Stimulated activated CD8-positive, alpha-beta memory T cell treated with anti-CD3 and anti-CD28 coated beads, Interleukin-12 subunit alpha, Interleukin-12 subunit beta, amount 100 ng/mL, for 1 hour (primary cell): ENCODE measurements around the gene CATSPERD.
A peak's percentile ranks its signal among the peaks of the same experiment; 100 is the strongest.

Experiments
- DNase-seq: peaks from one replicate; pipeline ENCODE4 v3.0.0-alpha.2; 2020; ENCODE audit warnings: low read depth

Gene CATSPERD

DNA sequence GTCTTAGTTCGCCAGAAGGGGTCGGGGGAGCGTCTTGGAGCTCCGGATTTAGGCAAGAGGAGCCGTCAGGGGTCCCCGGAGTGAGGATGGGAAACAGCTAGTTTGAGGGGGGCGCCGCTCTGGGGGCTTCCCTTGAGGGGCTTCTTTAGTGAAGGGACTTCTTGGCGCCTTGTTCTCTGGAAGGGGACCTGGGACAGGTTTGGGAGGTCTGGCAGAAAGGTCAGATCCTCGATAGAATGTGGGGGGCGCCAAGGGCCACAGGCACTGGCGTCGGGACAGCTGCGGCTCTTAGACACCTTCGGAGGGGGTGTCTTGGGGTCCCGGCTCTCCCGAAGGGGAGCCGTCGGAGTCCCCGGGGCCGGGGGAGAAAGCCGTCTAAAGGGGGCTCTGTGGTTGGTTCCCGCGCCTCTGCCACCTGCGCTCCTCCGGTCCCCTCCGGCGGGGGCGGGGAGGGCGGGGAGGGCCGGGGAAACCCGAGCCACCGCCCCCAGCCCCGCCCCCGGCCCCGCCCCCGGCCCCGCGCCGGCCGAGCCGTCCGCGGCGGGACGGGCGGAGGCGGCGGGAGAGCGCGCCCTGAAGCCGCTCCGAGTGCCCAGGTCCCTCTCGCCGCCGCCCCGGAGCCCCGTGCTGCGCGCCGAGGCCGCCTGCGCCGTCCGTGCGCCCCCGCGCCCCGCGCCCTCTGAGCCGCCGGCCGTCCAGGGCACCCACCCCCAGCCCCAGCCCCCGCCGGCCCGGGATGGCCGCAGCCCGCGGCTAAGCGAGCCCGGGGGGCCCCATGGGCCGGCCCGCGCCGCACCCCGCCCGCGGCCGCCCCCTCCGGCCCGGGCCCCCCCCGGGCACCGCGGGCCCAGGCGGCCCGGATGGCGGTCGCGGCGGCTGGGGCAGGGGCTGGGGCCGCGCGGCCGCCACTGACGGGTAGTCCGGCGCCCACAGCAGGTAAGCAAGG is 84.4 kb downstream of the CATSPERD start, which contains the start of gene NRTN:
Gene NRTN, plus strand, starts transcription at position 552 of the 946 bp plus-strand sequence. CDS start 19,099 bp downstream, outside the sequence.
- DNase-seq, result no peak

DNA sequence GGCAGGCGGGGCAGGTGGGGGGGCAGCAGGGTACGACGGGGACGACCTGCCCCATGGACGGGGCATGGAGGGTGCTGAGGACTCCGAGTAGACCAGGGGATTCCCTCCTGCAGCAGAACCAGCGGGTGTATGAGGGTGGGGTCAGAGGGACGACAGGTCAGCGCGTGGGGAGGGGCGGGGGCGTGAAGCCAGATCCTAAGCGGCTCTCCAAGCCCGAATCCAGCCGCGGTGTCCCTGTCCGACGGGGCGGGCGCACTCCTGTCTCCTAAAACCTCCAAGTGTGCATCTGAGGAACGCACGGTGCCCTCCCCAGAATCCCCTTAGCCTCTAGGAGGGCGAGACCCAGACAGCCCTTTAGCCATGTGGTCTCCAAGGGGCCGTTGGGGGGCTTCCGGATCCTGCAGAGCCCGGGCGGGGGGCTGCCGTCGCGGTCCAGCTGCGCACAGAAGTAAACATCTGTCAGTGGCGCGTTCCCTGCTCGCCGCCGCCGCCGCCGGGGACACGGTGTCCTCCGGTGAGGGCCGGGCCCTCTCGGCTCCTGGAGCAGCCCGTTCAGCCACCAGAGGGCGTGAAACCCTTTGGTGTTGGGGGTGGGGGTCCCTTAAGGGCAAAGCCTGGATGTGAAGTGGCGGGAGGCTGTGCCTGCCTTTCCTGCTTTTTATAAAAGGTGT is 85.2 kb downstream of the CATSPERD start:
- peak; percentile 40 for DNase-seq

DNA sequence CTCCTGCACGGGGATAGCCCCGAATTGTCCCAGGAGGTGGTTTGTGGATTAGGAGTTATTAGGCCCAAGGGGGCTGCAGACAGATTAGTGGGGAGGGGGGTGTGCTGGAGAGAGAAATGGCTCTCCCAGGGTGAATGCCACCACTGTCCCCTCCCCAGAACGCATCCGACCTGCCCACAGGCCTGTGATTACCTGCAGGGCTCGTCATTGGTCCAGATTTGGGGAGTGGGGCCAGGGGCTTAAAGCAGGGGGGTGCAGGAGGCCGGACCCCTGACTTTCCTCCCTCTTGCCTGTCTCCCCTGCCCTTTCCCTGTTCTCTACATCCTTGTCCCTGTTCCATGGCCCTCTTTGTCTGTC is 85.7 kb downstream of the CATSPERD start:
- DNase-seq, result no peak

DNA sequence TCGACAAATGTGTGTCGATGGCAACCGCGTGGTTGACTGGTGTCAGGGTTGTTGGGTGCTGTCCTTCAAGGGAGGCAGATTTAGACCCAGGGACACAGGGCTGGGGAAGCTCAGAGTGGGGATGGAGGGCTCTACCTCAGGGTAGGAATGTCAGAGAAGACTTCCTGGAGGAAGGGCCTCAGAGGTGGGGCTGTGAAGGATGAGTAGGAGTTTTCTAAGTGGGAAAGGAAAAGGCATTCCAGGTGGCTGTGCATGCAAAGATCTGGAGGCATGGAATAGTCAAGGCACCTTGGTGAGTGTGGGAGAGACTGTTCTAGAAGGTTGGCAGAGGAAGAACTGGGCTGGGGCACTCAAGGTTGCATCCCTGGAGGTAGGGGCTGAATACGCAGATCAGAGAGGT is 86.5 kb downstream of the CATSPERD start:
- no peak for DNase-seq

DNA sequence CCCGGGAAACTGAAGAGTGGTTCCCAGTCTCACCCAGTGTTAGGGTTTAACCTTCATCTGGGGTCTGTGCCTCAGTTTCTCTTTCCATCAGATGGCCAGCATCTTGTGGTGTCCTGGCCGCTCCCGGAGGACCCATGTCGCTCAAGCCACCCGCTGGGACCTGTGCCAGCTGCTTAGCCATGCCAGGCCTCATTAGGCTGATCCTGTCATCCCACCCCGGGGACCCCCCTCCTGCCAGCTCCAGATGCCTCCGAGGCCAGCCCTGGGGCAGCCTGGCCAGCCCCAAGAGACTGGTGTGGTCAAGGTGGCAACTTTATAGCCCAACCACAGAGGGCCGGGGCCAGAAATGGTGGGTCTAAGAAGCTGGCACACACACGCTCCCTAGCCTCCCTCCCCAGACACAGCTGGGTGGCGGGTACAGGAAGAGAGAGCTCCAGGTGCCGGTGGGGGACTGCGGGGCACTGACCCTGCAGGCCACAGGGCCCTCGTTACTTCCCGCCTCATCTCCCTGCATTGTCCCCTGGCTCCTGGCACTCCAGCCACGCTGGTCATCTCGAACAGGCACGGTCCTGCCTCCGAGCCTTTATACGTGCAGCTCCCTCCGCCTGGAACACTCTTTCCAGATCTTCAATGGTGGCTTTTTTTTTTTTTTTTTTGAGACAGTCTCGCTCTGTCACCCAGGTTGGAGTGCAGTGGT is 87.8 kb downstream of the CATSPERD start:
- no peak for DNase-seq

DNA sequence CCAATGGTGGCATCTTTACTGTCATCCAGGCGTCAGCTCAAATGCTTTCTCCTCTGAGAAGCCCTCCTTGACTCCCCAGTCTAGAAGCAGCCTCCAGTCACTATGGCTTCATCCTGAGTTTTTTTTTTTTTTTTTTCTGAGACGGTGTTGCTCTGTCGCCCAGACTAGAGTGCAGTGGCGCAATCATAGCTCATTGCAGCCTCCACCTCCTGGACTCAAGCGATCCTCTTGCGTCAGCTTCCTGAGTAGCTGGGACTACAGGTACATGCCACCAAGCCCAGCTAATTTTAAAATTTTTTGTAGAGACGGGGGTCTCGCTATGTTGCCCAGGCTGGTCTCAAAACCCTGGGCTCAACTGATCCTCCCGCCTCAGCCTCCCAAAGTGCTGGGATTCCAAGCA is 88.6 kb downstream of the CATSPERD start:
- DNase-seq, result no peak

DNA sequence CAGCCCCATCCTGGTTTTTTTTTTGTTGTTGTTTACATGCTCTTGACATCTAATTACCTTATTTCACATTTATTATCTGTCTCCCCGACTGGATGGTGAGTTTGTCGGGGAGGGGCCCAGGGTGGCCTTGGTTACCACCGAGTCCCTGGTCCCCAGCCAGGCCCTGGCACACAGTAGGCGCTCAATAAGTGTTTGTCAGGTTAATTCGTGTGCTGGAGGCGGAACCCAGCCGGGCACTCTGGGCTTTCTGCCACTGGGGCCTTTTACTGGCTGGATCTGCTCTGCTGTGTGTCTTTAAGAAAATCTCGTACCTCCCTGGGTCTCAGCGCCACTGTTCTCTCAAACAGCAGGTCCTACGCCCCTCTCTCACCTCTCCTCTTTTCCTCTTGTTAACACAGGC is 89.0 kb downstream of the CATSPERD start:
- no peak for DNase-seq

DNA sequence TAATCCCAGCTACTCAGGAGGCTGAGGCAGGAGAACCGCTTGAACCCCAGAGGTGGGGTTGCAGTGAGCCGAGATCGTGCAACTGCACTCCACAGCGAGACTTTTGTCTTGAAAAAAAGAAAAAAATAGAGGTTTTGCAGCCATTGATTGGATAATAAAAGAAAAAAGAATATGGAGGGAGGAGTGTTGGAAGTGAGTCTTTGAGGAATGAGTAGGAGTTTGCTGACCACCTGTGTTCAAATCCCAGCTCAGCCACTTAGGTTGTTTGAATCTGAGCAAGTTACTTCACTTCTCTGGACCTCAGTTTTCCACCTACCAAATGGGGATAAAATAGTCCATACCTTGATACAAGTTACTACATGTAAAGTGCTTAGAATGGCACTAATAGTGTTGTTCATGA is 90.7 kb downstream of the CATSPERD start:
- DNase-seq, result no peak

DNA sequence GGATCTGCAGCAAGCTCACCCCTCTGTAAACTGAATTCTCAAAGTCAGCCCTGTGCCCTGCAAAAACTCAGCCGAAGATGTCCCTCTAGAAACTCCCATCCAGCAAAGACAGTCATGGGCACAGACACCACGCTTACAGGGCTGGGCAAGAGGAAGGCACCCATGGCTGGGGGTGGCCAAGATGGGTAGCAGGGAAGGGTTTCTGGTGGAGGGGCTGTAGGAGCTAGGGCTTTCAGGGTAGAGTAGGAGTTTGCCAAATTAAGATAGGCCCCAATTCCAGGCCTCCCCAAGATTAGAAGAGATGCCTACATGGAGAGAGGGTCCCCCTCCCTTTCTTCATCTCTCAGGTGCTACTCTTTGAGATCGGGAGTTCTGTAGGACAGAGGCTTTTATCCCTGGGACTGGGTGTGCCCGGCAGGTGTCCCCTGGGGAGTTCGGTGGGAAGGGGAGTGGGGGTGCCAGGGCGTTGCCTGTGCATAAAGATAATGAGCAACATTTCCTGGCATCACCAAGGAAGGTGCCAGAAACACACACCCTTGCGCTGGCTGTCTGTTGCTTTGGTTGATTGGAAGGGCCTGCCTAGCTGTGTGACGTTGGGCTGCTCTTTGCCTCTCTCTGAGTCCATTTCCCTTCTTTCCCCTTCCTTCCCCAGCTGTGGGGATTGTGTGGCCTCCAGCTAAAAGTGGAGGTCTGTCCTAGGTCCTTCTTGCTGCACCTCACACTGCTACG is 93.8 kb downstream of the CATSPERD start:
- no peak for DNase-seq

DNA sequence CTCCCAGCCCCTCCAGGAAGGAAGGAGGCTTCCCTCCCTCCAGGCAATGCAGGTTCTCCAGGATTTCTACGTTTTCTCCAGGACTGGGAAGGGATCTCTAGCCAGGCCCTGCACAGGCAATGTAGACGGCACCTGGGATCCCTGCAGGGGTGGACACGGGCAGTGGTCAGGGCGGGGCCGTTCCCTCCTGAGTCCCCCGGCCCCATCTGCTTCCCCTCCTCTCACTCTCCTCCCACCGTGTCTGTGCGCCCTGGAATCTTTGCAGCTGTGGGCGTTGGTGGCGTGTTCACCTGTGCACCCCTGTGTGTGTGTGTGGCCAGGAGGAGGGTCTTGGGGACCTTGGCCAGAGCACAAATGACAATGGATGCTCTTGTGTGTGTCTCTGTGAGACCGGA is 94.4 kb downstream of the CATSPERD start:
- DNase-seq, result no peak

DNA sequence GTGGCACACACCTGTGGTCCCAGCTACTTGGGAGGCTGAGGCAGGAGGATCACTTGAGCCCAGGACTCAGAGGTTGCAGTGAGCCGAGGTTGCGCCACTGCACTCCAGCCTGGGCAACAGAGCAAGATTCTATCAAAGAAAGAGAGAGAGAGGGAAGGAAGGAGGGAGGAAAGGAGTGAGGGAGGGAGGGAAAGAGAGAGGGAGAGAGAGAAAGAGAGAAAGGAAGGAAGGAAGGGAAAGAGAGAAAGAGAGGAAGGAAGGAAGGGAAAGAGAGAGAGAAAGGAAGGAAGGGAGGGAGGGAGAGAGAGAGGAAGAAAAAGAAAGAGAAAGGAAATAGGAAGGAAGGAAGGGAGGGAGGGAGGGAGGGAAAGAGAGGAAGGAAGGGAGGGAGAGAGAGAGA is 96.8 kb downstream of the CATSPERD start:
- no peak for DNase-seq

DNA sequence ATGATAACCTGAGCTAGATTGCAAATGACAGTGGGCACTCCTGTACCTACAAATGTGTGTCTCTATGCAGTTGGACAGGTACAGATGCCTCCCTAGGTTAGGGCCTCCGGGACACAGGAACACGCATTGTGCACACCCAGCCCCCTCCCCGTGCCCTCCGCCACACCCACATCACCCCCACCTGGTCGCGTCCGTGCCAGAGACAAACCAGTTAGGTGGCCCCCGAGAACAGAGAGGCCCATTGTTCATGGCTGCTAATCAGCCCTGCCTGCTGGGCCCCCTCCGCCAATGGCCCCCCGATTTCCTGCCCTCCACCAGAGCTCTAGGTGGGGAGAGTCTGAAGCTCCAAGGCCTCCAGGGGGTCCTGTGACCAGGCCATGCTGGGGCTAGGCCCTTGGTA is 98.2 kb downstream of the CATSPERD start:
- DNase-seq, result no peak

DNA sequence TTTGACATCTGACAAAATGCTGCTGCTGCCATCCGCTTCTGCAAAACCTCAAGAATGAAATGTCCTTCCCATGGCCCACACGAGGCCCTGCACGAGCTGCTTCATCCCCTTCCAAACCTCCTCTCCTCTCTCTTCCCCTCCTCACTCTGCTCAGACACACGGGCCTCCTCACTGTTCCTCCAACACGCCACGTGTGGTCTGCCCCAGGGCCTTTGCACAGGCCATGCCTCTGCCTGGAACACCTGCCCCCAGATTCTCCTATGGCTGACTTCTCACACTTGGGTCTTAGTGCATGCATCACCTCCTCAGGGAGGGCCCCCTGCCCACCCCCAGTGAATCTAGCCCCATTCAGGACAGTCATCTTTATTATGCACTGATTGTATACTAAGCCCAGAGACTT is 100.3 kb downstream of the CATSPERD start:
- DNase-seq, result no peak

DNA sequence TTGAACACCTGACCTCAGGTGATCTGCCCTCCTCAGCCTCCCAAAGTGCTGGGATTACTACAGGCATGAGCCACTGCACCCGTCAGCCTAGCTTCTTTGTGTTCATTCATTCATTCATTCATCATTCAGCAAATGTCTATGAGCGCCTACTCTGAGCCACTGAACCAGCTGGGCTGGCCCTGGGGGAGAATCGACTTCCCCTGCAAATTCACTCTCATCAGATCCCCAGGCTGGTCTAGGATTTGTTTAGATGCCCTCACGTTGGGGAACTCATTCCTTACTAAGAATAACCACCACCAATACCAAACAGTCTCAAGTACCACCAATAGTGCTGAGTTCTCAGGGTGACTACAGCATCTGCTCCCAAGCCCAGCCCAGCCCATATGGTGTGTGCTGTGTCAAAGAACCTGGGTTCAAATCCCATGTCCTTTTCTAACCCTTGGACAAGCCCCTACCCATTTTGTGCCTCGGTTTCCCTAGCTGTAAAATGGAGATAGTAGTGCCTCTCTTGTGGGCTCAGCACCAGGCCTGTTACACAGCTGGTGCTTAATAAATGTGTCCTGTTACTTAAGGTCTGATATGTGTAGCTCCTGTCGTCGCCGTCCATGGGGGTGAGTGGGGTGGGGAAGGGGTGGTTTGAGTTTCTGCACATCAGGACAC is 101.2 kb downstream of the CATSPERD start:
- no peak for DNase-seq

DNA sequence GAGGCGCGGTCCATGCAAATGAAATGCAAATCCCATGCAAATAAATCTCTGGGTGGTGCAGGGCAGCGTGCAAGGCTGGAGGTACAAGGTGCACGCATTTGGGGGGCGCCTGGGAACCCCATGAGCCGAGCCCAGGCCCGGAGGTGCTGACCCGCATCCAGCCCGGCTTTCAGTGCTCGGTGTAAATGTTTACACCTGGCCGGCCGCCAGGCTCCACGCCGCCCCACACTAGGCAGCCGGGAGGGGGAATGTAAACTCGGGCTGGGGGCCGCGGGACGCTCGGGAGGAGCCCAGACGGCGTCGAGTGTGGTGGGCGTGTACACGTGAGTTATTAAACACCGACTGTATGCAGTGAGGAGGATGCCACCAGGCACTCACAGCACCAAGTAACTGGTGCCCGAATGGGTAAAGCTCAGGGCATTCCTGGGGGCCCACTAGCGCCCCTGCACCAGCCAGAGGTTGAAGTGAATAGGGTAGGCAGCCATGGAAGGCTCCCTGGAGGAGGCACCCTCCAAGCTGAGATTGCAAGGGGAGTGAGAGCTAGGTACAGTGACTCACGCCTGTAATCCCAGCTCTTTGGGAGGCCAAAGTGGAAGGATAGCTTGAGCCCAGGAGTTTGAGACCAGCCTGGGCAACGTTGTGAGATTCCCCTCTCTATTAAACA is 101.9 kb downstream of the CATSPERD start:
- DNase-seq, result no peak

DNA sequence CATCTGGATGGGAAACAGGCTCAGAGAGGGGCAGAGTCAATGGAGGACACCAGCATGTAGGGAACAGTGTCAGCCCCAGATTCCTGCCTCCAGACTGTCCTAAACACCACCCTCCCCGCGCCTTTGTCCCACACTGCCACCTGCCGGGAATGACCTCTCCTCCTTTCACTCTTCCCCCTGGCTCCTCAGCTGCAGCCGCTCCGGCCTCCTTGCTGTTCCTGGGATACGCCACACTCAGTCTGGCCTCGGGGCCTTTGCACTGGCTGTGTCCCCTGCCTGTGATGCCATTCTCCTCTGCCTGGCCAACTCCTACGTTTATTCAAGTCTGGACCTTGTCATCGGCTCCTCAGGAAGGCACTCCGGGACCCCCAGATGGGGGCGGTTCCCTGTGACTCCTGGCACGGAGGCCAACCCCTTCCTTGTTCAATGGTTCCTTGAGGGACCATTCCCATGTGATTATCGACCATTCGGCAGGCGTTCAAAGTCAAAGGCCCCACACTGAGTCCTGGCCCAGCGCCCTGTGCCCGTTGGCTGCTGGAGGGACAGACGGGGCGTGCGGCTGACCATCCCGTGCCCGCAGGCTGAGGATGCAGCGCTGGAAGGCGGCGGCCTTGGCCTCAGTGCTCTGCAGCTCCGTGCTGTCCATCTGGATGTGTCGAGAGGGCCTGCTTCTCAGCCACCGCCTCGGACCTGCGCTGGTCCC is 103.3 kb downstream of the CATSPERD start:
- no peak for DNase-seq

DNA sequence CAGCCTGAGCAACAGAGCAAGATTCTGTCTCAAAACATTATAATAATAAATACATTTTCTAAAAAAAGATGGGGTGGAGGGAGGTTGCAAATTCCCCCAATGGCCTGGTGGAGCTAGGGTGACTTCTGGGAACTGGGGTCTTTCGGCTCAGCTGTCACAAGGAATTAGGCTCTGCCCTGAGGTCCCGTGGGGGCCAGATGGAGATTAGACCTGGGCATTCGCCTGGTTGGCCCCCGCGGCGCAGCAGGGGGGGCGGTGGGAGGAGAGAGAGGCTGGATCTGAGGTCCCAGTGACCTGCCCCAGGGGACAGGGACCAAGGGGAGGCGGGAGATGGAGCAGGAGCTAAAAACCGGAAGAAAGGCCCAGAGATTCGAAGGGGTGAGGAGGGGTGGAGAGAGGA is 104.3 kb downstream of the CATSPERD start:
- no peak for DNase-seq

DNA sequence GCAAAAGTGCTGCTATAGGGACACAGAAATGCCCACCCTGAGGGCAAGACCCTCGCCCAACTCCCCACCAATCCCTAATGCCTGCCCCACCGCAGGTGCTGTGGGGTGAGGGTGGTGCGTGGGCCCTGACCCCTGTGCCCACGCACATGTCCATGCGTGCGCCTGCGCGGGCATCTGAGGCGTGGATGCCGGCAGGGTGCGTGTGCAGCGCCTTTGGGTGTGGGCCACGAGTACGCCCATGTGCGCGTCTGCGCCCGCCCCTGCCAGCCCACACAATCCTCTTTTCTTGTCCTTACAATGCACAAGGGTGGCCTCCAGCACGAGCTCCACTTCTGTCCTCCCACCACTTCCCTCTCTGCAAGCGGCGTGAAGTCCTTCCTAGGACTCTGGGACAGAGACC is 104.7 kb downstream of the CATSPERD start:
- no peak for DNase-seq

DNA sequence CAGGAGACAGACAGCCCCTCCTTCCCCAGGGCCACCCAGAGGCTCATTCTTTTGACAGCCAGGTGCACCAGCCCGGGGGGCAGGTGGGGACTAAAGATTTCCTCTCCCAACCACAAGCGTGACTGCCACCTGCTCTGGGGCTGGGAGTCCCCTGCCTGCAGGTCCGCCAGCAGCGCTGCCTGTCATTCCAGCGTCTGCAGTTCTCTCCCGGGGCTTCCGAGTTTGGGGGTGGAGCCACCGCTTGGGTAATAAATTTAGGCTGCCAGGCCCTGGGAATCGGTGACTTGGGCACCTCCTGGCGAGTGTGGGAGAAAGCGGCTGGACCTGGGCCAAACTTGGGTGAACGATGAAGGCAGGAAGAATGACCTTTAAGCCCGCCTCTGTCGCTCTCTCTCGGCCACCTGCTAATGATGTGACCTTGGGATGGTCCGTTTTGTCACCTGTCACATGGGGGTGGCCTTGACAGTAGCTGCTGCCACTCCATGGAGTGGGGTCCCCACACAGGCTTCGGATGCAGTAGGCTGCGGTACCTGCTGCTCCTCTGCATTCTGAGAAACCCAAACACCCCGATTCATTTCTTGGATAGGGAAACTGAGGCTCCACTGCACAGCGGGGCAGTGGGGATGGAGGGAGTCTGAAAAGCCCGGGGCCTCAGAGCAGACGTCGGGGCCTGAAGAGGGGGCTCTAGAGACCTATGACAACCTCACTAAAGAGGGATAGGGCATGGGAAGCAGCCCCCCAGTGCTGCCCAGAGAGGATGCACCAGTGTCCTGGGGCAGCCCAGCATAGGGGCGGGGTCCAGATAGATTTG is 106.3 kb downstream of the CATSPERD start:
- DNase-seq, result no peak
